UCSD-AML1 (cell line): Measurements from ENCODE around the gene RAB23.
A peak's percentile ranks its signal among the peaks of the same experiment; 100 is the strongest.

ENCODE experiments used
- DNase-seq: peaks from one replicate; lab custom pipeline; 2025; ENCODE audit not compliant: unreplicated experiment; lab: John Stamatoyannopoulos, UW

The RAB23 gene

GRCh38 chr6:57183336-57183735 is 38.8 kb downstream of the RAB23 start:
- DNase-seq = no peak

DNA sequence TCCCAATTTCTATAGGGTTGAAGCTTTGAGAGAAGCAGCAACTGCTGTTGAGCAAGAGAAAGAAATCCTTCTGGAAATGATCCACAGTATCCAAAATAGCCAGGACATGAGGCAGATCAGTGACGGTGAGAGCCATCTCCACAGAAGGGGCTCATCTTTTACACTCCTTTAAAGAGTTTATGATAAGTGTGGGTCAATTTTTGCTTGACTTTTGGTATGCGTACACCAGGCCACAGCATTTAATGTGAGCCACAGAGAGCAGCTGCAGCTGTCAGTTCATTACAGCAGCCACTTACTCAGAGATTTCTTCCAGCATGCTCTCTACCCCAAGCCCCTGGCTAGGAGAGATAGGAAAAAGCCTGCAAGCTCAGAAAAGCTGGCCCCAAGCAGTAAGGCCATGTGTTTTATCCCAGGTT is 40.1 kb downstream of the RAB23 start:
- DNase-seq = no peak

DNA sequence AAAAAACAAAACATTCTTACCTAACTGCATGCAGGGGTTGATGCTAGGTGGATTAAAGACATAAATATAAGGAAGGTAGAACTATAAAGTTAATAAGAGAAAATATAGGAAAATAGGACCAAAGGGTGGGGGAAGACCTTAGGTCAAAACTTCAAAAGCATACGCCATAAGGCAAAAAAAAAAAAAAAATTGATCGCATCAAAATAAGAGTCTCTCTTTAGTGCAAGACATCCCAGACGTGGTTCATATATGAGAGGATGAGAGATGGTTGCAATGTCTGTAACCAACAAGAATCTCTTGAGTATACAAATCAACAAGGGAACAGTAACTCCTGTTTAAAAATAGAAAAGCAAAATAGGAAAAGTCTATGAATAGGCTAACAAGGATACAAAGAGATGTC is 41.5 kb downstream of the RAB23 start:
- no peak for DNase-seq

DNA sequence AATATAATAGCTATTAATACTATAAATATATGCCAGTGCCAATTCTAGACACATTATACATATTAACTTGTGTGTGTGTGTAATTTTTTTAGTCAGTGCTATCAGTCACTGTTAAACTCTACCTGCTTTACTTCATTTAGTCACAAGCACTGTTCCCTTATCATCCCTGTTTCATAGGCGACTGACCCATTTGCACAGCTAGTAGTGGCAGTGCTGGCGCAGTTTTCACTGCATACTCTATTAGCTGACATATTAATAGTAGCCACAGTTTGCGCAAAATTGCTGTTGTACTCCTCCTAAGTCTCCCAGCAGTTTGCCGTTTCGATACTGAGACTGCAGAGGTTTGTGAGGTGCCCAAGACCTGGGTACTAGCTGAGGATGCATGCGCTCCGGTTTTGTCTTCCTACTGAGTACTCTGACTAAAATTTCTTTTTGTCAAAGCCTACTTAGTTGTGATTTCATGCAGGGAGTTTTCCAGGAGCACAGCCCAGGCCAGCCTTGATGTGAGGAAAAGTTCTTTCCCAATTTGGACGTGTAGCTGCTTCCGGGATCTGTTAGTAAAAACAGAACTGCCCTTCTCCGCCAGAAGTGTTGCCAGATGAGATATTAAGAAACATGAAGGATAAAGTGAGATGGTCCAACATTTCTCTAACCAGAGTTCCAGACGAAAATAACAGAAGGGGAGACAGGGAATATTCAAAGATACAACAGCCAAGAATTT is 44.4 kb downstream of the RAB23 start:
- DNase-seq = no peak

DNA sequence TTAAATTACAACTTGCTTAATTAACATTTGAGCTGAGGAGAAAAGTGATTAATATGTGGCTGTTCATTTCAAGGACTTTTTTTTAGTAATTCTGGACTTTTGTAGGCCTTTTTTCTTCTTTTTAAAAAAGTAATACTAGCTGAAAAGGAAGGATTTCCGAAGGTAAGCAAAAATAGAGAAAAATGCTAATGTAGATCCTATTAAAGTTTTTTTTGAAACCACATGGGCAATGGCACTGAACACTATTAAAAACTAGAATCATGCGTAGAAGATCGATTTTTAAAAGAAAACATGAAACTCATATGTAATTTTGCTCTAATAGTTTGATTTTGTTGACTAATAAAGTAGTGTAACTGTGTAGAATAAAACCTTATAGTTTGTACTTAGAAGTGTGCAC is 47.6 kb downstream of the RAB23 start:
- DNase-seq = no peak

GRCh38 chr6:57173886-57174510 is 48.1 kb downstream of the RAB23 start:
- no peak for DNase-seq

- DNase-seq = peak; percentile 27
Observed at GRCh38 chr6:57173056-57173885, 48.8 kb downstream of the RAB23 start.

- DNase-seq = peak; percentile 92
Observed at GRCh38 chr6:57172136-57173055, 49.7 kb downstream of the RAB23 start, which contains the start of gene BAG2. TSS of gene BAG2 (plus strand) at chr6:57172326. CDS start at chr6:57172698, 372 bp downstream.

DNA sequence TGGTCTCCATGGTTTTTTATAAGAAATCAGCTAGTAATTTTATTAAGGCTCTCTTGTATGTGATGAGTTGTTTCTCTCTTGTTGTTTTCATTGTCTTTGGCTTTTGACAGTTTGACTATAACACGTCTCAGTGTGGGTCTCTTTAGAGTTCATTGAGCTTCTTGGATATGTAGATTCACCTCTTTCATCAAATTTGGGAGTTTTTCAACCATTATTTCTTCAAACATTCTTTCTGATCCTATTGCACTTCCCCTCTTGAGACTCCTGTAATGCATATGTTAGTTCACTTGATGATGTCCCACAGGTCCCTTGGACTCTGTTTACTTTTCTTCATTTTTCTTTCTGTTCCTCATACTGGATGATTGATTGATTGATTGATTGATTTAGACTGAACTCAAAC is 57.0 kb downstream of the RAB23 start:
- no peak for DNase-seq

- no peak for DNase-seq
Observed at GRCh38 chr6:57163956-57164355, 58.2 kb downstream of the RAB23 start.

DNA sequence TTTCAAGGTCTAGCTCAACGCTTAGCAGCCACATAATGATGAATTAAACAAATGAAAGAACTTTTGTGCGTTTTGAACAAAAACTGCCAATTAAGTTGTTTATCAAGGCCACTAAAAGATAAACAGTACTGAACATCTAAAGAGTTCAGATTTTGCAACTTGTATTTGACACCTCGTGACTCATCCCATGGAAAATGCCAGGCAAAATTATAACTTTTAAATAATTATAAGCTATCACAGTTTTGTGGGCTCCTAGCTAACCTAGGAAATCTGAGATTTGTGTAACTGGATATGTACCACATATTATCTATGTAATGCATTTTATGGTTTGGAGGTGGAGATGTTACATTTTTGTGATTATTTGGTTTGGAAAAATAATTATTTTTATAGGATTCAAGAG is 59.6 kb downstream of the RAB23 start:
- no peak for DNase-seq

DNA sequence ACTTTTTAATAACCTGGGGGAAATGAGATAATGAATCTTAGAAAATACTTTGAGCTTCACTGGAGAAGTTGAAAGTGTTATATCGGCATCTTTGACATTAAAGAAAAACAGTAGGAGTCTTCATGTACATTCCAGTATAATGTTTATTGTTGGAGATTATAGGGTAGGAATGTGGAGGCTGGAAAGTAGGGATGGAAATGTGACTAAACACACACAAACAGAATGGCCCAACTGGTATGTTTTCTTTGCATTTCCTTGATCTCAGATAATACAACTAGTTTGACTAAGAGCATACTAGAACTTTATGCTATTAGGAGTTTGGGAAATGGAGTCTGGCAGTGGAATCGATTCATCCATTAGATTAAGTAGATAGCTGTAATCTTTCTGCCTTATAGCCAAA is 60.1 kb downstream of the RAB23 start:
- no peak for DNase-seq

GRCh38 chr6:57159127-57159526 is 63.0 kb downstream of the RAB23 start:
- no peak for DNase-seq

DNA sequence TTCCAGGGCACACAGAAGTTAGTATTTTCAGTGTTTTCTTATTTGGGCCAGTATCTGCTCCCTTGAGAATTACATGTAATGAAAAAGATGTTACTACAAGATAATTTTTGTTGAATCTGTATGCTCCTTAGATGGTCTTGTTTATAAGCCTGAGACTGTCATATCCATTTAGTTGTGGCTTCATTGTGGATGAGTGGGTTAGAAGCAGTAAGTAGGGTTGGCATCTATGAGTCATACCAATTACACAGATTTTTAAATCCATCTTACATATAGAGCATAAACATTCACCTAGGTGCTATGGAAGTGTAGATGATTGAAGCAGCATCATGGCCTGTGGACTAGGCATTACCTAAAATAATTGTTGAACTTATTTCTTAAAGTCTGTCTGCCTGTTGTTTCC is 63.4 kb downstream of the RAB23 start:
- no peak for DNase-seq

GRCh38 chr6:57147955-57148858 is 73.9 kb downstream of the RAB23 start:
- DNase-seq = no peak

GRCh38 chr6:57147401-57147800 is 74.7 kb downstream of the RAB23 start:
- no peak for DNase-seq

- DNase-seq = no peak
Observed at GRCh38 chr6:57143690-57144089, 78.4 kb downstream of the RAB23 start.

GRCh38 chr6:57142178-57142525 is 80.0 kb downstream of the RAB23 start:
- no peak for DNase-seq

GRCh38 chr6:57141451-57142177 is 80.5 kb downstream of the RAB23 start:
- no peak for DNase-seq
